GM18519 (cell line): ENCODE measurements around the gene XPO5.
"Not testable (repeated sequence)": the region's sequence is repeated elsewhere in the genome, so short reads cannot be mapped to it uniquely, and the experiment has no call there.

Experiments used
- ATAC-seq: cut with Tn5 transposase; IDR thresholded peaks from one replicate; pipeline ENCODE4 v1.9.1; 2021; ENCODE audit warnings: mild to moderate bottlenecking, moderate library complexity; ENCODE audit not compliant: unreplicated experiment, low FRiP score

Gene XPO5

DNA sequence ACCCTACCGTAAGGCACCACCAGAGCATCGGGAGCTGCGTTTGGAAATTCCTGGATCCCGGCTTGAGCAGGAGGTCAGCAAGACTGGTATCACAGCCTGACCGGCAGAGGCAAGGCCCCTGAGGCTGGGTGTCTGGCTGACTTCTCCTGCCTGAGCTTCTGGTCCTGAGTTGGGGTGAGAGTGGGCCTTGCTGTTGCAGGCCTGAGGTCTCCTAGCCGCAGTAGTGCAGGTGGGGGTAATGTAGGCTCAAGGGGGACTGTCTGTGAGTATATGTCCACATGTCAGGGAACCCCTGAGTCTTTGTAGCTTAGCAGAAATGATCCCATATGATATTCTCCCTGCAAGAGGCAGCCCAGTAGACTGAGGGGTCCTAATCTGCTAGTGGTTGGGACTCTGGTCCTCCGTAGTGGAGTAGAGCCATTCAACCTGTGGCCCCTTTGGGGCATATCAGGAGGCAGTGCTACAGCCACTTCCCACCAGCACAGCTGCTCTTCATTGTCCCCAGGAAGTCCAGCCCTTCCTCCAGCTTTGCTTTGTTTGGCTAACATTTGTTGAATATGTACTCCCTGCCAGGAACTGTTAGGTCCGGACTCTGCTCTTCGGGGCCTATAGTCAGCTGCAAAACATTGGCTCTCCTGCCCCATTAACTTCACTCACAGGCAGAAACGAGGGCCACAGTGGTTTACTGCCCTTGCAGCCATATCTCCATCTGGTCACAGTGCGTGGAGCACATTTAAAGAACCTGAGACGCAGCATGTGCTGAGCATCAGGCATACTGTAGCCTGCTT lies 76.6 kb downstream of the XPO5 start:
- ATAC-seq, result no peak

- ATAC-seq, result not testable (repeated sequence)
These were observed 77.5 kb downstream of the XPO5 start for GRCh38 chr6:43498291-43498690.

- ATAC-seq, result no peak
These were observed 78.1 kb downstream of the XPO5 start for GRCh38 chr6:43497689-43498088.

DNA sequence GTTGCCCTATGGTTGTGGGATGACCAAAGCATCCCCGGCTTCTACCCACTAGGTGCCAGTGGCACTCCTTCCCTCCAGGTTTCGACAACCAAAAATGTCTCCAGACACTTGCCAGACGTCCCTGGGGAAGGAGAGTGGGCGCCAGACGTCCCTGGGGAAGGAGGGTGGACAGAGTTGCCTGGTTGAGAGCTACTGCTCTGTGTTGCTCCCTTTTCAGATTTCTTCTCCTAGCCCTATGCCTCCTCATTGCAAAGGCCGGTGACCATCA lies 78.8 kb downstream of the XPO5 start:
- no peak for ATAC-seq

- no peak for ATAC-seq
These were observed 79.3 kb downstream of the XPO5 start for GRCh38 chr6:43496370-43497128.

- no peak for ATAC-seq
These were observed 80.4 kb downstream of the XPO5 start for GRCh38 chr6:43495409-43495941.

- no peak for ATAC-seq
These were observed 81.1 kb downstream of the XPO5 start for GRCh38 chr6:43494766-43495165.

DNA sequence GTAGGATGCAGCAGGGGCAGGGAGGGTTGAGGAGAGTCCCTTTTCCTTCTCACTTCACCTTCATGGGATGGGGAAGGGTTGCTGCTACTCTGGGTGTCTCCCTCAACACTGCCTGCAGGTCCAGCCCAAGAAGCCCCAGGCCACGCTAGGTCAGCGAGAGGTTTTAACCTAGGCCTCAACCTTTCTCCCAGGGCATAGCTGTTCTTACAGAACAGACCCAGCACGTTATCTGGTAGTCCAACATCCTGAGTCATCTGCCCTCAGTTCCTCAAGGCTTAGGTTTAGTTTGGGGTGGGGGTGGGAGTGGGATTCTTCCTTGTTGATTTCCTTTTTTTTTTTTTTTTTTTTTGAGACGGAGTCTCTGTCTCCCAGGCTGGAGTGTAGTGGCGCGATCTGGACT lies 81.5 kb downstream of the XPO5 start:
- ATAC-seq, result no peak

GRCh38 chr6:43493833-43494232 lies 82.0 kb downstream of the XPO5 start:
- ATAC-seq, result no peak

- ATAC-seq, result no peak
These were observed 82.6 kb downstream of the XPO5 start for GRCh38 chr6:43493230-43493629.

- no peak for ATAC-seq
These were observed 83.2 kb downstream of the XPO5 start for GRCh38 chr6:43492673-43493072.

GRCh38 chr6:43491750-43492661 lies 83.8 kb downstream of the XPO5 start:
- no peak for ATAC-seq

GRCh38 chr6:43490523-43490939 lies 85.3 kb downstream of the XPO5 start:
- ATAC-seq, result no peak

- ATAC-seq, result no peak
These were observed 86.4 kb downstream of the XPO5 start for GRCh38 chr6:43489277-43490072.

DNA sequence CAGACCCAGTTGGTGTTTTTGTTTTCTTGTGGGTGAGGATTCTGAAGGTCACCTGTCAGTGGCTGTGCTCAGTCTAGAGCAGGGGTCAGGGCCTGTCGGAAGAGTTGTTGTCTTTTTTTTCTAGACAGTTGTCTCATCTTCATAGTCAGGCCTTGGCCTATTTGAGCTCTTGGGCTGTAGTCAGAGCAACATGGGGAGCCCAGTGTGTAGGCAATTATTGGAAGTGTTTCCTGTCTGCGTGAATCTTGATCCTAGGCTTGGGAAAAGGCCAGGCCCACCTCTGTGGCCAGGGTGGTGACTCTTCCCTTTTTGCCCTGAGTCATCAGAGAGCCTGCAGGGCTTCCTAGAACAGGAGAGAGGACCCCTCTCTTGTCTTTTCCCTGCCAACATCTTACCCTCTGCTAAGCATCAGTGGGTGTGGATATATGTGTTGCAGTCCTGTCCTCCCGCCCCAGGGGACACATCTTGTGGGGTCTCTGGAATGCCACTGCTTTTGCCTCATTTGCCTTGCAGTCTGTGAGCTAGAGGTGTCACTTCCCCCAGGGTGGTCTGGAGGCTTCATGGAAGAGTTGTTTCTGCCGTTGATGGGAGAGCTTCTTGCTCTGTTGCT lies 87.1 kb downstream of the XPO5 start:
- ATAC-seq, result no peak

DNA sequence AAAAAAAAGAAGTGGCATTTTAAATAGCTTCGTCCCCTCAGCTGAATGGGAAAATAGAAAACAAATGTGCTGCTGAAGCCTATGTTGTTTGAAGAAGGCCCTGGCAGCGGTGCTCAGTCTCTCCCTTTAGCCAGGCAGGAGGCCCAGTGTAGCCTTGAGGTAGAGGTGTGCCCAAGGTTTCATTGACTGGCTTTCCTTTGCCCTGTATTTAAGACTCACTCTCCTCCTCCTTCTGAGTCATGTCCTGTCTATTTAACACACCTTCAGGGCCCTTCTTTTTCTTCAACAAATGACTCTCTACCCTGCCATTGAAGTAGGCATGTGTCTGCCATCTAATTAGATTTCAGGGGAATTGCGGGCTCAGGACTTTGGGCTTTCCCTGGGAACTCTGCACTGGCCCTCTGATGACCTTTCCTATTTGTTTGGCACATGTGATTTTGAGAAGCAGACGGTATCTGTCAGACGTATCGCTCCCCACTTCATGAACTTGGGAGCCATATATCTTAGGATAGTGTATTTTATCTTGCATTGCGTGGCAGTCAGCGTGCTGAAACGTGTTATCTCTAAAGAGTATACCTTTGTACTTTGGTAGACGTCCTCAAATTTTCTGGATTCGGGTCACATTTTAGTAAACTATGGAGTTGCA lies 94.1 kb downstream of the XPO5 start:
- no peak for ATAC-seq

DNA sequence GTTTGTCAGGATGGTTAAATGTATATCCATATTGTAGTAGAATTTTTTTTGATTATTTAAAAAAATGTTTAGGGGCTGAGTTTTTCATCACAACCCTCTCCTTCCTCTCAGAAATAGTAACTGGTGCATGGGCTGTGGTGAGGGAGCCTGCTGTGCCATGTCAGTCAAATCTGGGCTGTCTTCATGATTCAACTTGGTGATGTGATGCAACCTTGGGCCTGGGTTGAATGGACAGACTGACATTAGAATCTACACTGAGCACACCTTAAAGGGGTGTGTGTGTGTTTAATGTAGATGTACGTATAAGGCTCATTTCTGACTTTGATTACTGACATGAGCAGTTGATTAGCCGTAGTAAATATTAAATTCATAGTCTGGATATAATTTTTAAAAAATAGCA lies 94.8 kb downstream of the XPO5 start:
- ATAC-seq, result no peak

GRCh38 chr6:43478008-43478372 lies 97.8 kb downstream of the XPO5 start:
- ATAC-seq, result no peak
